ENCODE results near the gene SLC31A2. TPM values are rescaled to one million over a fixed set of nuclear protein-coding genes. Genes with fewer than 3 reads are reported as not detected.

The SLC31A2 gene
- total RNA-seq, 4 donors from 2014 or later: 82.4 to 128 (median 99.2) TPM

DNA sequence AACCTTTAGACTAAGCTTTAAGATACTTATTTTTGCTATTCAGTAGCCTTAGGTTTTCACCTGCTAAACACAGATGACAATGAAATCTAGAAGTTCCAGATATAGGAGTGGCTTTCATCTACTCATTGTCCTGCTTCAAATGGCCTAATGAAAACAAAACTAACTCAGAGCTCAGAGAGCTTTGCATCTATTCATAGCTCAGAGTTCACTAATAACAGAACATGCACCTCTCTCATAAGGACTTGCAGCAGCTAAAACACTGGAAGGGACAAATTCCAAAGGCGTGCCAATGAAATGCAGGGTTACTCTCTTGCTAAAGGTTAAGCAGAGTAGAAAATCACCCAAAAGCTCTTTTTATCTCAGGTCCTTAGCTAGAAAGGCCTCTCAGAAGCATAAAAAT, 29.0 kb downstream of the SLC31A2 start:
- 0 to 88% methylated on average over 1 of the region's 1 CpG for WGBS, 2 donors
- intact Hi-C loops (cut with DNase I; ENCODE audit: low total_unique reads): no loop called here

DNA sequence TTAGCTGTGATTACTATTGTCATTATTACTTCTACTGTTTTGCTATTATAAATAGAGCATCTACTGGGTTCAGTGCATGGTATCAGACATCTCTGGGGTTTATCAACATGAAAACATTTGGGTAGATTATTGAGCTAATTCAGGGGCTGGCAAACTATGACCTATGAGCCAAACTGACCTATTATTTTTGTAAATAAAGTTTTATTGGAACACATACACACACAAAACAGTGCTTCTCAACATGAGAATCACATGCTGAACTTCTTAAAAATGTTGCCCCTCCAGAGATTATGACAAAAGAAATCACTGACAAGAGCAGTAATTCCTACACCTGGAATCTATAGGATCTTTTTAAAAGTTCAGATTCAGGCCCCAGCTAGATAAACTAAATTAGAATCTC, 30.4 kb downstream of the SLC31A2 start:
- no peak for DNase-seq (ENCODE audit: low spot score in 2 of 2)
- no peak overlapping the region for H3K4me3 ChIP-seq (ENCODE audit: low read depth, poor library complexity, severe bottlenecking)
- TF ChIP-seq POLR2A (IDR thresholded peaks at IDR 0.05): no peak
- TF ChIP-seq, protein P1, sequence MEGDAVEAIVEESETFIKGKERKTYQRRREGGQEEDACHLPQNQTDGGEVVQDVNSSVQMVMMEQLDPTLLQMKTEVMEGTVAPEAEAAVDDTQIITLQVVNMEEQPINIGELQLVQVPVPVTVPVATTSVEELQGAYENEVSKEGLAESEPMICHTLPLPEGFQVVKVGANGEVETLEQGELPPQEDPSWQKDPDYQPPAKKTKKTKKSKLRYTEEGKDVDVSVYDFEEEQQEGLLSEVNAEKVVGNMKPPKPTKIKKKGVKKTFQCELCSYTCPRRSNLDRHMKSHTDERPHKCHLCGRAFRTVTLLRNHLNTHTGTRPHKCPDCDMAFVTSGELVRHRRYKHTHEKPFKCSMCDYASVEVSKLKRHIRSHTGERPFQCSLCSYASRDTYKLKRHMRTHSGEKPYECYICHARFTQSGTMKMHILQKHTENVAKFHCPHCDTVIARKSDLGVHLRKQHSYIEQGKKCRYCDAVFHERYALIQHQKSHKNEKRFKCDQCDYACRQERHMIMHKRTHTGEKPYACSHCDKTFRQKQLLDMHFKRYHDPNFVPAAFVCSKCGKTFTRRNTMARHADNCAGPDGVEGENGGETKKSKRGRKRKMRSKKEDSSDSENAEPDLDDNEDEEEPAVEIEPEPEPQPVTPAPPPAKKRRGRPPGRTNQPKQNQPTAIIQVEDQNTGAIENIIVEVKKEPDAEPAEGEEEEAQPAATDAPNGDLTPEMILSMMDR (IDR thresholded peaks at IDR 0.05): no peak
- intact Hi-C loops (cut with DNase I; ENCODE audit: low total_unique reads): no loop called here

More for the DNA sequence above, 29.0 kb downstream of the SLC31A2 start:
- TF ChIP-seq, protein P1 (IDR thresholded peaks at IDR 0.05): no peak
- no peak for TF ChIP-seq POLR2A (IDR thresholded peaks at IDR 0.05)
- H3K4me3 ChIP-seq (ENCODE audit: low read depth, poor library complexity, severe bottlenecking): no peak overlapping the region
- no peak for DNase-seq (ENCODE audit: low spot score in 2 of 2)

DNA sequence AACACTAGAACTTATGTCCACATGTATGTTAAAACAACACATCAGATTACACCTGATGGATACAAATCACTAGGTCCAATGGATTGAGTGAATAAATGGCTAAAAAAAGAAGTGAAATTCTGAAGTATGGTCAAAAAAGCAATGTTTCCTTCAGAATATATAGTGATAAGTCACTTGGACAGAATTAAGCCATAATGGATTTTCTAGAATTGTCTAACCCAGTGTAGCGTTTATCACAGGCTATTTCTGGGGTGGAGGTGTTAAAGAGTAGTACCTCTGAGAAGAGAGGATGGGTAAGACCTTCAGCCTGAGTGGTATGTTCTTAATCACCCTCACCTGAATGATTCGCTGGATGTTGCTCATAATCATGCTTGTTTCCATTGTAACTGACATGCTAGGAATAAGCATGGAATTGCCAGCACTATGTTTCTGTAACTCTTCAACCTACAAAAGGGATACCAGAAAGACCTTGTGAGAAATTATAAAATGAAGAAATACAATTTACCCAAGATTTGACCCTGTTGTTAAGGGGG, 33.2 kb downstream of the SLC31A2 start:
- 94 to 97% methylated on average over 2 of the region's 2 CpGs for WGBS, 2 donors
- H3K4me3 ChIP-seq (ENCODE audit: low read depth, poor library complexity, severe bottlenecking): no peak overlapping the region
- TF ChIP-seq, protein P1 (IDR thresholded peaks at IDR 0.05): no peak
- no peak for TF ChIP-seq POLR2A (IDR thresholded peaks at IDR 0.05)
- DNase-seq (ENCODE audit: low spot score in 2 of 2): no peak
- intact Hi-C loops (cut with DNase I; ENCODE audit: low total_unique reads): no loop called here

DNA sequence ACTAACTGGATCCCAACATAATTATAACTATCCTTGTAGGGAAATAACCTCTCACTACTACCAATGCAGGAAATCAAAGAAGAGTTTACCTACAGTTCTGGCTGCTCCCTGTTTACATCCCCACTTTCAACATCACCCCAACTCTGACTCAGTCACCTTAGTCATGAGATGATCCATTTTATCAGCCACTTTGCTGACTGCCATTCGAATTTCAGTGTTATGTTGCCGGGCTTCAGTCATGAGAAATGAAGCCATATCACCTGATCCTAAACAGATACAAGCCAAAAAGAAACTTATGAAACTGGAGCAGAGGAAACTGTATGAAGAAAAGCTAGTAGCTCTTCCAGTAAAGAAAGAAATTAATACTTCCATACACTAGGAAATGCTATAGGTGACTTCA, 33.7 kb downstream of the SLC31A2 start:
- no peak for TF ChIP-seq POLR2A (IDR thresholded peaks at IDR 0.05)
- TF ChIP-seq, protein P1 (IDR thresholded peaks at IDR 0.05): no peak
- no peak for DNase-seq (ENCODE audit: low spot score in 2 of 2)
- WGBS, 2 donors: 65 to 91% methylated on average over 2 of the region's 2 CpGs
- intact Hi-C loops (cut with DNase I; ENCODE audit: low total_unique reads): no loop called here
- no peak overlapping the region for H3K4me3 ChIP-seq (ENCODE audit: low read depth, poor library complexity, severe bottlenecking)

DNA sequence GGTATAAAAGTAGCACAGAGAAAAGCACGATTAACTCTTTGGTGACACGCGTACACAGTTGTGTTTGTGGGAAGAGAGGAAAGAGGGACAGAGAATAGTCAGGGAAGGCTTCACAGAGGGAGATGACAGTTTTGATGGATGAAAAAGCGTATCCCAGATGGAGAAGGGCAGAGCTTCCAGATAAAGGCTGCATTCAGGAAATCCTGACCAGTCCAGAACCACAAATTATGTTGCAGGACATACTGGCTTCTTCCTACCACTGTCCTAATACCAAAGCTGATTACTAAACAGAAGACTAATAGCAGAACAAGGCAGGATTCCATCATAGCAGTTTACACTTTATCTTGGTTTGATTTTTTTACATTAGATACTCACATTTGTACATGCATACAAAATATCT, 34.5 kb downstream of the SLC31A2 start:
- DNase-seq (ENCODE audit: low spot score in 2 of 2): no peak
- no peak overlapping the region for H3K4me3 ChIP-seq (ENCODE audit: low read depth, poor library complexity, severe bottlenecking)
- WGBS, 2 donors: 91% methylated on average over 4 of the region's 4 CpGs
- TF ChIP-seq, protein P1 (IDR thresholded peaks at IDR 0.05): no peak
- no peak for TF ChIP-seq POLR2A (IDR thresholded peaks at IDR 0.05)
- intact Hi-C loops (cut with DNase I; ENCODE audit: low total_unique reads): no loop called here

DNA sequence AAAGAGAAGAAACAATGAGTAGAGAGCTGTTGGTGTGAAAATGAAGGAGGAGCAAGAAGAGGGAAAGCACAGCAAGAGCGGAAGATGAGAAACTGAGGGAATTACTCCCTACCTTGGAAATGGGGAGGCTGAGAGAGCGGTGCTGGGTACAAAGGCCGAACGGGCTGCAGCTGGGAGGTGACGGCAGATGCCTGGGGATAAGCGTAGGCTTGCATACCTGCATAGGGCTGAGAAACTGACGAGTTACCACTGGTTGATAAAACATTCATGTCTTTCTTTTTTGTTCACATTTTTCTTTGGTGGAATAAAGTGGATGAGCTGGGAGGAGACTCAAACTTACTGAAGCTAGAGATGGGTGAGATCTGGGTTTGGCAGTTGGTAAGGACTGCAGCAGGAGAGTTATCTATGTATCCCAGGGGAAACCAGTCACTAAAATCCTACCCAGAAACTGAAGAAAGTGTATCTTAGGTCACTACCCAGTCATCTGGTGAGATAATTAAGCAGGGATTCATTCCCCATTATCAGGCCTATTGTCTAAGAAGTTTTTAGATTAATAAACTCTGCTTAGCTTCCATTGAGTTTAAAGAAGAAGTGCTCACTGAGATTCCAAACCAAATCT, 35.4 kb downstream of the SLC31A2 start:
- H3K4me3 ChIP-seq (ENCODE audit: low read depth, poor library complexity, severe bottlenecking): no peak overlapping the region
- 87 to 94% methylated on average over 7 of the region's 7 CpGs for WGBS, 2 donors
- intact Hi-C loops (cut with DNase I; ENCODE audit: low total_unique reads): no loop called here
- TF ChIP-seq POLR2A (IDR thresholded peaks at IDR 0.05): no peak
- TF ChIP-seq, protein P1 (IDR thresholded peaks at IDR 0.05): no peak
- DNase-seq (ENCODE audit: low spot score in 2 of 2): no peak

Measured in lower leg skin (tissue), 4 donors.